Hepatic stellate cell (primary cell): Measurements from ENCODE around the gene TENM3.

Source experiments
- DNase-seq: peaks from one replicate; pipeline ENCODE4 v3.0.0; 2011; ENCODE audit warnings: low spot score

TENM3 gene

GRCh38 chr4:182513587-182514291, 270.5 kb downstream of the TENM3 start:
- DNase-seq: no peak

GRCh38 chr4:182518421-182518820, 275.2 kb downstream of the TENM3 start:
- DNase-seq: no peak

GRCh38 chr4:182519528-182519927, 276.3 kb downstream of the TENM3 start:
- no peak for DNase-seq

- DNase-seq: no peak
Measured at GRCh38 chr4:182521011-182521410, 277.8 kb downstream of the TENM3 start.

- DNase-seq: no peak
Measured at GRCh38 chr4:182528819-182529218, 285.6 kb downstream of the TENM3 start.

- no peak for DNase-seq
Measured at GRCh38 chr4:182530451-182530850, 287.2 kb downstream of the TENM3 start.

- DNase-seq: no peak
Measured at GRCh38 chr4:182531555-182532162, 288.5 kb downstream of the TENM3 start.

GRCh38 chr4:182532441-182532840, 289.2 kb downstream of the TENM3 start:
- DNase-seq: no peak

- no peak for DNase-seq
Measured at GRCh38 chr4:182533964-182534363, 290.8 kb downstream of the TENM3 start.

- DNase-seq: no peak
Measured at GRCh38 chr4:182536221-182536811, 293.1 kb downstream of the TENM3 start.

GRCh38 chr4:182537031-182537795, 294.0 kb downstream of the TENM3 start:
- no peak for DNase-seq

- no peak for DNase-seq
Measured at GRCh38 chr4:182538031-182538430, 294.8 kb downstream of the TENM3 start.

GRCh38 chr4:182540496-182540895, 297.3 kb downstream of the TENM3 start:
- DNase-seq: no peak

- DNase-seq: no peak
Measured at GRCh38 chr4:182547435-182547834, 304.2 kb downstream of the TENM3 start.

GRCh38 chr4:182548156-182548555, 305.0 kb downstream of the TENM3 start:
- DNase-seq: no peak

- DNase-seq: no peak
Measured at GRCh38 chr4:182549356-182549755, 306.2 kb downstream of the TENM3 start.

- DNase-seq: no peak
Measured at GRCh38 chr4:182552948-182553347, 309.7 kb downstream of the TENM3 start.

GRCh38 chr4:182553653-182554052, 310.5 kb downstream of the TENM3 start:
- no peak for DNase-seq

- no peak for DNase-seq
Measured at GRCh38 chr4:182554736-182555135, 311.5 kb downstream of the TENM3 start.

GRCh38 chr4:182555997-182556418, 312.8 kb downstream of the TENM3 start:
- peak; percentile 4 for DNase-seq

GRCh38 chr4:182556580-182556979, 313.4 kb downstream of the TENM3 start:
- DNase-seq: no peak

GRCh38 chr4:182560358-182560757, 317.2 kb downstream of the TENM3 start:
- DNase-seq: no peak

- no peak for DNase-seq
Measured at GRCh38 chr4:182562350-182562749, 319.1 kb downstream of the TENM3 start.
